GM18517 (cell line): ENCODE data around the gene ARHGAP35.
"Not testable (repeated sequence)": the region's sequence is repeated elsewhere in the genome, so short reads cannot be mapped to it uniquely, and the experiment has no call there.

Experiments
- ATAC-seq: cut with Tn5 transposase; IDR thresholded peaks from one replicate; pipeline ENCODE4 v1.9.1; 2021; ENCODE audit warnings: mild to moderate bottlenecking, moderate library complexity; ENCODE audit not compliant: unreplicated experiment

The ARHGAP35 gene

DNA sequence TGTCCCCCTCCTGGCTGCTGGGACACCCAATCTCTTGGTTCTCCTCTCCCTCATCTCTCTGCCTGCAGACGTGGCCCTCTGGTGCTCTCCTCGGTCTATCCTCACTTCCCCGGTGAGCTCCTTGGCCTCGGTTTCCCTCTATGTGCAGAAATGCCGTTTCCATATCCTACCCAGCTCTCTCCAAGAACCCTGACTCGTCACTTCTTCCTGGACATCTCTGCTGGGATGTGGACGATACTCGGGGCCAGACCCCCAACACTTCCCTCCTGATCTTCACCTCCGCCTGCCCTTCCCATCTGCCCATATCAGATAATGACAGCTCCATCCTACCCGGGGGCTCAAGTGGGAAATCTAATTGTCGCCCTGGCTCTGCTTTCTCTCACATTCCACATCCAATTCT lies 18.0 kb upstream of the ARHGAP35 start:
- no peak for ATAC-seq

DNA sequence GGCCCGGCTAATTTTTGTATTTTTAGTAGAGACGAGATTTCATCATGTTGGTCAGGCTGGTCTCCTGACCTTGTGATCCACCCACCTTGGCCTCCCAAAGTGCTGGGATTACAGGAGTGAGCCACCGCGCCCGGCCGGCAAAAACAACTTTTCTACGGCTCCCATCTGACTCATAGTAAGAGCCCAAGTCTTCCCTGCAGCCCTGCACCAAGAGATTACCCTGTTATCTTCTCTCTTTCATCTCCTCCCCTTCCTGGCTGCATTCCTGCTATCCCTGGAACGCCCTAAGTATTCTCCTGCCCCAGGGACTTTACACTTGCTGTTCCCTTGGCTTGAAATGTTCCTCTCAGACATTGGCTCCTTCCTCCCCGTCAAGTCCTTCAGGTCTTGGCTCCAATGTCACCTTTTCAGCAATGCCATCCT lies 16.7 kb upstream of the ARHGAP35 start:
- no peak for ATAC-seq

DNA sequence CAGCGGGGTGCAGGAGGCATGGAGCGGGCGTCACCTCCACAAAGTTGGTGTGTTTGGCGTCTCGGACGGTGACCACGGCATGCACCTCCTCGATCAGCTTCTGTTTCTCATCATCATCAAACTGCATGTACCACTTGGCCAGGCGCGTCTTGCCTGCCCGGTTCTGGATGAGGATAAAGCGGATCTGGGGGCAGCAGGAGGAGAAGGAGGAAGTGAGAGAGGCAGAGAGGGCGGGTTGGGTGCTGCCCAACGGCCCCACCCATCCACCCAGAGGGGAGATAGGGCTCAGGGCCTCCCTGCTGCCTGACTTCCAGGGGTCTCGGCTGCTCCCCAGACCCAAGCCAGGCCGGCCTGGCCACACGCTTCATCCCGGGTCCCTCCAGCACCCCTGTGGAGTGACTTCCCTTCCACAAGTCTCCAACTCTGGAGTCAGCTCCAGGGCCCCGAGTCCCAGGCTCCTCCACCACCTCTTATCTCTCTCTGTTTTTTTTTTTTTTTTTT lies 14.8 kb upstream of the ARHGAP35 start:
- no peak for ATAC-seq

DNA sequence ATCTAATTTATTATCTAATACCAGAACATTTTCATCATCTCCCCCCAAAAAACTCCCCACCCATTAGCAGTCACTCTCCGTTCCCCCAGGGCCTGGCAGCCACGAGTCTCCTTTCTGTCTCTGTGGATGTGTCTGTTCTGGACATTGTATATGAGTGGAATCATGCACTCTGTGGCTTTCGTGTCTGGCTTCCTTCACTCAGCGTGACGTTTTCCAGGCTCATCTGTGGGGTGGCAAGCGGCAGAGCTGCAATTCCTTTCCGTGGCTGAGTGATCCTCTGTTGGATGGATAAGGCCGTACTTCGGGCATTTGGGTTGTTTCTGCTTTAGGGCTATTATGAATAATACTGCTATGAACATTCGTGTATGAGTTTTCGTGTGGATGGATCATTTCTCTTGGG lies 13.3 kb upstream of the ARHGAP35 start:
- no peak for ATAC-seq

DNA sequence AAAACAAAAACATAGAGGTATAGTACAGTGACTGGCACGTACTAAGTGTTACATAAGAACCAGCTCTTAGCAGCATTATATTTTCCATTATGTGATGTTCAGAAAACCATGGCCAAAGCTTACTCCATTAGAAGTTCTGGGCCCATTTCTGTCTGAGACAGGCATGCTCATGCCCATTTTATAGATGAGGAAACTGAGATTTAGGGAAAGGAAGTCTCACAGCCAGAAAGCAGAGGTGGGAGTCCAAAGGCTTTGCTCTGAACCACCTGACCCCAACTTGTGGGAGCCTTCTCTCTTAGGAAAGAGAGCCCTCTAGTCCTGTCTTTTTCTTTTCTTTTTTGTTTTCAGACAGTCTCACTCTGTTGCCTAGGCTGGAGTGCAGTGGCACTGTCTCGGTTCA lies 12.4 kb upstream of the ARHGAP35 start:
- no peak for ATAC-seq

DNA sequence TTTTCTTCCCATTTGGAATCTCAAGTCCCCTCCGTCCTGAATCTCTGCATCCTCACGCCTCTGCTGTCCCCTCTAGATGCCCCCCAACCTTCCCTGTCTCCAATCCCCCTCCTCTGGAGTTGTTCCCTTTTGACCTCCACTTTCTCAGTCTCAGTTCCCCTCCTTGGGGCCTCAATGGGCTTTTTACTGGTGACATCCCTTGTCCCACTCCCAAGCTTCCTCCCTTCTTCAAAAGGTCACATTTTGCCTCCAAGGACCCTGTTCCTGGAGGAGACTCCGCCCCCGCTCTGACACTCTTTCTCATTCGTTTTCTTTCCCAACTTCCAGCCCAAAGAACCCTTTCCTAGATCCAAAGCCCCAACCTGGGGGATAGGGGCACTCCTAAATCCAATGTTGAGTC lies 11.2 kb upstream of the ARHGAP35 start:
- no peak for ATAC-seq

DNA sequence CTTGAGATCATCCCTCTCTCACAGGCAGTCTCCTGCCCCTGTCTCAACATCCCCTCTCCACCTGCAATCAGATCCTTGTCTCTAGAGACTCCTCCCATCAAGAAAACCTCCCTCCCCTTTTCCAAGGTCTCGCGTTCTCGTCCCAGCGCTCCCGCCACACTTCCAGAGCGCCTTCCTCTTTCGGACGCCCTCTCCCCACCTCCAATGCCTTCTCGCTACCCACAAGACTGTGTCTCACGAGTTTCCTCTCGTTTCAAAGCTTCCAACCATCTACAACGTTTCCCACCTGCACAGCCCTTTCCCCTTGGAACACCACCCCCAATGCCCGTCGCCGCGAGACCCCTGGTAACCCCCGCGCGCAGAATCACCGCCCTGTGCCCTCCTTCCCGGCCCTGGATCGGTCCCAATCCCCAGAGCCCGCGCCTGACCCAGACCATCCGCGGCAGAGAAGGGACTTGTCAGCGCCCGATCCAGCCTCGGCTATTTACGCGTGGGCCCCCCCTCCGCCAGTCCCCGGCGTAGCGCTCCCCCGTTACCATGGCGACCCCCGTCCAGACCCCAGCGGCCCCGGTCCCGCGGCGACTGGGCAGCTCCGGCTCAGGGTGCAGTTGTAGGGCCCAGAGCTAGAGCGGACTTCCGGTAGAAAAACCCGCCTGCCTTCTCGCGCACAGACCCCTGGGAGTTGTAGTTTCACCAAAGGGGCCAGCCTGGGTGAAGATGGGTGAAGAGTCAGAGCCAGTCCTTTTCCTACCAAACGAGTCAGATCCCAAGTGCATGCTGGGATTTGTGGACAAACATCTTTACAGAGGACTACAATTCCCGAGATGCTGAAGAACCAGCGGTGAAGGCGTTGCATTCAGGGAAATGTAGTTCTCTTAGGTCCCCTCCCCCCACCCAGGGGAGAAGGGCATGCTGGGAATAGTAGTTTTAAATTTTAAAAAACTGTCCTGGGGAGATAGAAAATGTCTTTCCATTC lies 10.3 kb upstream of the ARHGAP35 start, which contains the start of gene AP2S1:
TSS of gene AP2S1 (minus strand) at position 619 of the 976 bp plus-strand sequence. CDS start at position 539, 80 bp downstream.
- ATAC-seq = peak; percentile 87

DNA sequence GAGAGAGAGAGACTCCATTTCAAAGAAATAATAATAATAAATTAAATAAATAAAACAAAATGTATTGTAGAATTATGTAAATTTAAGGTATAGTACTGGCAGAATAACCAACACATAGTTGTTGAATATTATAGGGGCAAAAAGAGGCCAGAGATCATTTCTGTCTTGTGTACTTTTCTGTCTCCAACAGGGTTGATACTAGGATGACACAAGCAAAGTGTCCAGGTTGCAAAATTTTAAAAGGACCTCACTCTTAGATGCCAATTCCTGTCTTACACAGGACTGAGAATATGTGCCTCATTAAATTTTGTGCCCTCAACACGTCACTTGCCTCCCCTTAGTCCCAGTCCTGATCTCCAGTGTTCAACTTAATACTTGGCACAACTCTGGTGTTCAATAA lies 8.0 kb upstream of the ARHGAP35 start:
- ATAC-seq = no peak

DNA sequence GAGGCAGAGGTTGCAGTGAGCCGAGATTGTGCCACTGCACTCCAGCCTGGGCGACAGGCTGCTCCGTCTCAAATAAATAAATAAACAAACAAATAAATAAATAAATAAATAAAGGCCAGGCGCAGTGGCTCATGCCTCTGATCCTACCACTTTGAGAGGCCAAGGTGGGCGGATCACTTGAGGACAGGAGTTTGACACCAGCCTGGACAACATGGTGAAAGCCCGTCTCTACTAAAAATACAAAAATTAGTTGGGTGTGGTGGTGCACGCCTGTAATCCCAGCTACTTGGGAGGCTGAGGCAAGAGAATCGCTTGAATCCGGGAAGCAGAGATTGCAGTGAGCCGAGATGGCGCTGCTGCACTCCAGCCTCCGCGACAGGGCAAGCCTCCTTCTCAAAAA lies 6.1 kb upstream of the ARHGAP35 start:
- not testable (repeated sequence) for ATAC-seq

DNA sequence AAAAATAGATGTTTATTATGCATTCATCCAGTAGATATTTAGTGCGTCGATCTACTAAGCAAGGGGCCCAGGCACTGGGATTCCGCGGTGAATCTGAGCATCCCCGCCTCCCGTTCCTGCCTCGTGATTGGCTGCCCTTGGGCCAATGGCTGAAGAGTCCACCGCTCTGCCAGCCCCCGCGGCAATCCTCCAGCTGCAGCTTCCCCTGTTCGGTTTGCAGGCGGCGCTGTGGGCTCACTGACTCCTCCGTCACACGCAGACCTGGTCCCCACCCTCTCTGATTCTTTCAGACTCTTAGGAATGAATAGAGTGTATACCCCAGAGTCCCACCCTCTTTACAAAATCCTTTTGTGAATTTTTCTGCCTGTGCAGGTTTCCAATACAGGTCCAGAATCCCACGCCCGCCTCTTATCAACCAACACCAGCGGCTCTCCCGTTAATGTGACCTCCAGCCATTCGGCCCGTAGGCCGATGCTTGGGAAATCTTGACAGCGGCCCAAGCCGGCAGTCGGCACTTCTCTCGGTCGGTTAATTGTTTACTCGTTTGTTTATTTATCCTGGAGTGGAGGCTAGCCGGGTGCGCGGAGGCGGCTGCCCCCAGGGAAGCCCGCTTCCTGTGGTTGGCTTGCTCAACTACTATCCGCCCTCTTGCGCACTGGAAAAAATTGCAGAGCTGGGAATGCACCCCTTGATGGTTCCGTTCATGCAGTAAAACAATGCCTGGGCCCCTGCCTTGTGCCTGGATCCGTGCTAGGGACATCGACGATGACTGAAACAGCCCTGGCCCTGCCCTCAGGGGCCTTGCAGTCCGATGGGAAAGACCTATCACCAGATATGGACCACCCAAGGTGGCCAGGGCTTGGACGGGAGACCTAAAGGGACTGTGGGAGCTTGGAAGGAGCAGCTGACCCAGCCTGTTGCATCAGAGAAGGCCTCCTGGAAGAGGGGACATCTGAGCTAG lies 4.5 kb upstream of the ARHGAP35 start:
- ATAC-seq = no peak

DNA sequence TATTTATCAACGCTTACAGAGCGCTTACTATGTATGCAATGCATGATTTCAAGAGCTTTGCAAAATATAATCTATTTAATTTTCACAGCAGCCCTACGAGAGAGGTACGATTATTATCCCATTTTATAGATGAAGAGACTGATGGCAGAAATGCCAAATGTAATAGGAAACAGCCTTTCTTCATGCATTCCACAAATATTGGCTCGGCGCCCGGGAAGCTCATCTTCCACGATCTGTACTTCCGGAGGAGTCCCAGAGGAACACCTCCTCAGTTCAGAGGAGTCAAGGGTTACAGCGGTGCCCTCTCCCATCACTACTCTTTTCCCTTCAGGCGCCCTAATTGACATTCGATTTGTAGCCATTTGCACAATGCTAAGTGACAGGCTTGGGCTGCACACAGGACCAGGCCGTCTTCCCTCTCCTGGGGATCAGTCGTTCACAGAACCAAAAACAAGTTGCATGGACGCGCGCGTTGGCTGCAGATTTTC lies 1.1 kb upstream of the ARHGAP35 start:
- ATAC-seq = no peak

DNA sequence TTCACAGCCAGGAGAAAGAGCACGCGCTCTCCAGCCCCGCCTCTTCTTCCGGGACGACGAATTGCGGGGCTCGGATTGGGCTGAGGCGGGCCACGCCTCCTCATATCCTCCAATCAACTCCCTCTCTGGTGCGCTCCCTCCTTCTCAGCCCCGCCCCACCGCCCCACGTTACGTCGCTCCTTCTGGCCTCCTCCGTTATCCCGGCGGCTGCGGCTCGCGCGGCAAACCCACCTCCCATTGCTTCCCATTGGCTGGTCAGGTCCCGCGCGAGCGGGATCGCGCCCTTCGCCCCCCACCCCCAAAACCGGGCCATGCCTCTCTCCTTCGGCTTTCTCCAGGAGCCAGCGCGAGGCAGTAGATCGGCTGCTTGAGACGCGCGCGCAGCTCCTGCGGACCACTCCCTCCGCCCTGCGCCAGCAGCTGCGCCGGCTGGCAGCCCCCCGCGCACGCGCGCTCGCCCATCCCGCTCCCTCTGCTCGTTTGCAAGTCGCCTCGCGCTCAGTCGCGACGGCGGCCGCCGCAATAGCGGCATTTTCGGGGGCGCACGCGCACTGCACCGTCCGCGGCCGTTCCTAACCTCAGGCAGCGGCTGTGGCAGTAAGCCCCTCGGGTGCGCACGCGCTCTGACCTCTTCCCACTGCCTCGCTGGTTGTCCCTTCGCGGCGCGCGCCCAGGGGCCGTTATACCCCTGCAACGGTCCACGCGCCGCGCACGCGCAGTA lies 512 bp upstream of the ARHGAP35 start:
- peak; percentile 60 for ATAC-seq

DNA sequence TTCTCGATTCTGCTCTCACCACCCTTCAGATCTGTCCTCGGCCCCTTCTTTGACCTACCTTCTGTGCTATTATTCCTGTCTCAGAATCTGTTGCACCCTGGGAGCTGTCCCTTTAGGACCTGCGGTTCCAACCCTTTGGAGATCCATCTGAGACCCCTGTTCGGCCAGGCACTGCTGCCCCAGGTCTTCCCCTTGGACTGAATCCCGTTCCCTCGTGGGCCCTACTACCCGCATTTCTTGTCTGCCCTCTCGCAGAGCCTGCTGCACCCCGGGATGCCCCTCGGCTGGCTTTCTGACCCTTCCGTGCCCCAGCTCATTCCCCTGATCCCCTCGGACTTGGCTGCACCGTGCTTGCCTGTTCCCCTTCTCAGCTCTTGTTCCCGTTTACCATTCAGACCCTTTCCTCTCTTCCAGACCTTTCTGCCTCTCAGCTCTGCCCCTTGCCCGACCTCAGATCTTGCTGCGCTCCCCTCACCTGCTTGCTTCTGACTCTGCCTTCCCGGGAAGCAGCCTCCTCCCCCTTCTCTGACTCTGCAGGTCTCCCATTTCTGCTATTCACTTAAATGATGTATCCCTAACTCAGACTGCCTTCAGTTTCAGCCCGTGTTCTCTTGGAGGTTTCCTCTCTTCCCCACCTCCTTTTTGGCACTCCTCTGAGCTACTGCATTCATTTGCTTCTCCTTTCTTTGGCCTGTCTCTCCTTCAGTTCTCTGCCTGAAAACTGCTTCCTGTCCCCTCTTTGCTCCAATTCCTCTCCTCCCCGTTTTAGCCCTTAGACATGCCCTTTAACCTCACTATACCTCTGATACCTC lies 1.1 kb downstream of the ARHGAP35 start:
- no peak for ATAC-seq

DNA sequence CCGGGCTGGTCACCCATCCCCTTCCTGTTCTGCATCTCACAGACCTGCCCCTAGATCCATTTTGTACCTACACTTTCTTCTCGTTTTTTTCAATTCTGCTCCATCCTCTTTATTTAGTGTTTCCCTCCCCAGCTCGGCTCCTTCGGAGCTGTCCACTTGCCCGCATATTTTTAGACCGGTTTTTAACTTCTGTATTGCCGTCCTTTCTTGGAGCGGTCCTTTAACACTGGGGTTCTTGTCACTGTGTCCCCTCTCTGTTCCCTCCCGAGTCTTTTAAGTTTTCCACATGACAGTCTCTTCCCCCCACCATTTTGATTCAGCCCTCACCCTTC lies 1.7 kb downstream of the ARHGAP35 start:
- no peak for ATAC-seq

DNA sequence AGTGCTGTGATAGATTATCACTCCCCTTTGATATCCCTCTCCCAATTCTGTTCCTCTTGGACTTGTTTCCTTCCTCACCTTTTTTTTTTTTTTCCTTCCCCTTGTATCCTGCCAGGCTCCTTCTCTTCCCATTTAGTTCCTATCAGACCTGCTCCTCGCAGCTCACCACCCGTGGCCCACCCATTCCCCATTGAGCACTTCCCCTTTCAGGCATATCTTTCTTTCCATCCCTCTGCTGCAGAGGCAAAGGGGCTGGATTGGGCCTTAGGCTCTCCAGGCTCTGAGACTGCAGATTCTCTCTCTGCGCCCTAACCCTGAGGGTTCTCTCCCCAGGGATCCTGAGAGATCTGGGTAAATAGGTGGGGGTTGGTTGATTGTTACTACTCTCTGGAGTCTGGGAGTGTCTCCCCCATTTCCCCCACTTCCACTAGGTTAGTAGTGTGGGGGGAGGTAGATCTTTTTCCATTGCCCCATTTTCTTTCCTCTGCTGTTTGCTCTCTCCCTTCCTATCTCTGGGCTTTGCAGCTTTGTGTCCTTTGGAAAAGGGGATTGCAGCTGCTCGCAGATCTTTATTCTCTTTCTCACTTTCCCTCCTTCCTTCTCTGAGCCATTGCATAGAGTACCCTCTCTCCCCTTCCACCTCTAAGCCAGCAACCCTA lies 2.3 kb downstream of the ARHGAP35 start:
- ATAC-seq = no peak

DNA sequence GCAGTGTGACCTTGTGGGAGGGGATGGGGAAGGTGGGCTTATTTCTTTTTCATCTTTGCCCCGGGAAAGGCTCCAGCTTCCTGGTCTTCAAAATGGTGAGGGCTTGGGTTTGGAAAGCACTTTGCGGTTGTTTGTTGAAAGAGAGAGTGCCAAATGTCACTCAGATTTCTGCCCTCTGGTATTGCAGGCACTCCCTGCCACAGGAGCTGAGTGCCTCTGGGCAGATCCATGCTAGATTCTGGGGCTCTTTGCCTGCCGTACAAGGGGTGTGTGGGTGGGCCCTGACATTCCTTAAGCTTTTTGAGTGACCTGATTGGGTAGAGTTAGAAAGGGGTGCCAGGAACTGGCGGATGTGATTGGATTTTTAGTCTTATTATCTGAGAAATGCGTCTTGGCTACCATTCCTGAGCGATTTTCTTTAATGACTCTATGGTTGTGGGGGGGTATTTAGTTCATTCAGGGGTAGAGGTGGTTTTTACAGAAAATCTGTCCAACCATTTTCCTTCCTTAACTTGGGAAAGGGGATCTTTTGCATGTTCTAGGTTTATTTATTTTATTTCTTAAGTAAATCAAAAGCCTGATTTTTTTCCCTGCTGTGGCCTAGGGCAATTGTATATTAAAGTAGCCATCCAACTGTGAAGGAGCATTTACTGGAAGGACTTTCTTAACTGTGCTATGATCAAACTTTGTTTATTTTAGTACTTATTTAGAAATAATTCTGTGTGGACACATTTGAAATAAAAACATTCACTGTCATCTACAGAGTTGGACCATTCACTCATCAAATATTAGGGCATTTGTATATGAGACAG lies 3.2 kb downstream of the ARHGAP35 start:
- ATAC-seq = no peak

DNA sequence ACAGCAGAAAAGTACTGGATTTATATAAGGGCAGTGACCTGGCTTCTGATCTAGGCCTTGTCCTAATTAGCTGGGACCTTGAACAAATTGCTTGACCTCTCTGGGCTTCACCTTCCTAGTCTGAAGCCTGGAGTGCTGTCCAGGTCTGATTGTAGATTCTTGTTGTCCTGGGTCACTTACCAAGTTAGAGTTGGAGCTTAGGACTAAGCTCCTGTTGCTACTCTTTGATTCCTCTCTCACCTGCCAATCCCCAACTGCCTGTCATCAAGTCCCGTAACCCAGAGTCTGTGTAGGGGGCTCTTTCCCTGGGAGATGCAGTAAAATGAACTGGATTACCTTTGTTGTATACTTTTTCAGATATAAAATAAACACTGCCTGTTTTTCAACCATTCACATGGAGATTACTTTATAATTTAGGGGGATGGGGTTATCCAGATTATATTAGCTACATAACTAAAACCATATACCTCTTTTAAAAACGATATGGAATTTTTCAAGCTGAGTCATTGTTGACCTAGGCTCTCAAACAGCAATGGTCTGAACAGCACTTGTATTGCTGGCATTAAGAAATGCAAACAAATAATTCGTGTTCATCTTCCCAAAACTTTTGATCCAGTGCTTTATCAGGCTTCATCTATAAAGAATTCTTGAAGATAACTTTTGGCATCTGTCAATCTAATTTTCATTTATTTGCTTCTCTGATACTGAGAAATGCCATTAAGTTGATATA lies 5.8 kb downstream of the ARHGAP35 start:
- no peak for ATAC-seq

DNA sequence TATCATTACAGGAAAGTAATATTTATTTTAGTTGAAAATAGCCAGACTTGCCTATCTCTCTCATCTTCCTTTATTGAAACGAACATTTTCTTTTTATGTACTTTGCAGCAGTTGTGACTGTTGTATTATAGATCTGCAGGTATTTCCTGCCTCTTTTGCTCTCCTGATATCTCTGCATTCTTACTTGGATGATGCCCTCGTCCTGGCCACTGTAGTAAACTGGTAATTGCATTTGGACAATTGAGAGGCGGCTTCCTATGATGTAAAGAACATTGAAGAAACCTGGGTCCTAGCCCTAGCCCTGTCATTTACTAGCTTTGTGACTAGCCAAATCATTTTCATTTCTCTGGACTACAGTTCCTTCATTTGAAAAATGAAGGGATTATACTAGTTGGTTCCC lies 6.4 kb downstream of the ARHGAP35 start:
- no peak for ATAC-seq
